GM21381 (cell line): ENCODE data around the gene AGFG1.

Source experiments
- ATAC-seq: cut with Tn5 transposase; IDR thresholded peaks from one replicate; pipeline ENCODE4 v1.9.1; 2021; ENCODE audit warnings: mild to moderate bottlenecking, moderate library complexity; ENCODE audit not compliant: unreplicated experiment

The AGFG1 gene

GRCh38 chr2:227460833-227461232 lies 11.1 kb upstream of the AGFG1 start:
- ATAC-seq: no peak

GRCh38 chr2:227461811-227462461 lies 10.0 kb upstream of the AGFG1 start:
- ATAC-seq: peak; percentile 2

- peak; percentile 57 for ATAC-seq
These were observed 9.4 kb upstream of the AGFG1 start for GRCh38 chr2:227462462-227462951.

GRCh38 chr2:227462972-227463931 lies 8.7 kb upstream of the AGFG1 start:
- peak; percentile 2 for ATAC-seq

DNA sequence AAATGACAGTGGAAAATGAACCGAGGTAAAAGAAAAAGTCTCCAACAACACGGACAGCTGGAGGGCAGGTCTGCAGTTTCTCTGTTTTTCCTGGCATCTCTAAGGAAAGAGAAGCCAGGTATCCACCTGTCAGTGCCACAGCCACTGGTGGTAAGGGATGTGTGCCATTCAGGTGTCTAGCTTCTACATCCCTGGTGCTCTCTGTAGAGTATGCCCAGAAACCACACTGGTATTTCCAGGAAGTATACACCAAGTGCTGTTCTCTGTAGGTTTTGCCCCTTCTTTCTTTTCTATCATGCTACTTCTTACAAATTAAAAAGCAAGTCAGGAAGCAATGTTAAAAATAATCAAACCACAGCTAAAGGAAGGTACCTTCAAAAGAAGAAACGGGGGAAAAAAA lies 7.6 kb upstream of the AGFG1 start:
- ATAC-seq: no peak

DNA sequence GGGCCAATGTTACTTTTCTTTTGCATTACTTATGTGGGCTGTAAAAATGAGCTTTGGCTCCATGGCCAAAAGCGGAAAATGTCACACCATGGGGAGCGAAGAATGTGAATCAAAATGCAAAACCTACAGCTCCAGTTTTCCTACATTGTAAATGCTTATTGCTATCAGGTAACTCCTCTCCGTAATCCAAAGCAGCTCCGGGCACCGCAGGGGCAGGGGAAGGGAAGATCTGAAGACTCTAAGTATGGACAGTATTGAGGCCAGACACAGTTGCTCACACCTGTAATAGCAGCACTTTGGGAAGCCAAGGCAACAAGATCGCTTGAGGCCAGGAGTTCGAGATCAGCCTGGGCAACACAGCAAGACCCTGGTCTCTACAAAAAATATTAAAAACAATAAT lies 7.1 kb upstream of the AGFG1 start:
- ATAC-seq: no peak

GRCh38 chr2:227466887-227467600 lies 4.9 kb upstream of the AGFG1 start:
- ATAC-seq: no peak

GRCh38 chr2:227471412-227471811 lies 544 bp upstream of the AGFG1 start:
- ATAC-seq: no peak

DNA sequence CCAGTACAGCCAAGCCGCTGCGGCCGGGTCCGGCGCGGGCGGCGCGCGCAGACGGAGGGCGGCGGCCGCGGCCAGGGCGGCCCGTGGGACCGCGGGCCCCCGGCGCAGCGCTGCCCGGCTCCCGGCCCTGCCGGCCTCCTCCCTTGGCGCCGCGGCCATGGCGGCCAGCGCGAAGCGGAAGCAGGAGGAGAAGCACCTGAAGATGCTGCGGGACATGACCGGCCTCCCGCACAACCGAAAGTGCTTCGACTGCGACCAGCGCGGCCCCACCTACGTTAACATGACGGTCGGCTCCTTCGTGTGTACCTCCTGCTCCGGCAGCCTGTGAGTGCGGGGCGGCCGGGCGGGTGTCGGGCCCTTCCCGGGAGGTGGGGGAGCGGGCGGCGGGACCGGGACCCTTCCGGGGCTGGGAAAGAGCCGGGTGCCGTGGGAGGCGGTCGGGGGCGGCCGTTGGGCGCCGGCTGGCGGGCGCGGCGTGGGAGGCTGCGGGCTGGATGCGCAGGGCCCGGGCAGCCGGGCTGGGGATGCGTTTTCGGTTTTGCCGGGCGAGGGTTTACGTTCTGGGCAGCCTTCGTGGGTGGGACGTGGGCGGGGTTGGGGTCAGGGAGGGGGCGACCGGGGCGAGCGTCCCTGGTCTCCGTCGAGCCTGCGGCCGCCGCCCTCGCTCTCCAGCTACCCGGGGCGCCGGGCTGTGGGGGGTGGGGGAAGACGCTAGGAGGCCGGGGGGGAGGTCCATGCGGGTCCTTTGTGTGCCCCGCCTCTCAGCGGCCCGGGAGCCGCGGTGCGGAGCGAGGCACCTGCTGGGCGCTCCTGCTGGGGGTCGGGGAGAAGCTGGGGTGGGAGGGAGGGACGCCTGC lies 537 bp downstream of the AGFG1 start:
- peak; percentile 70 for ATAC-seq

- ATAC-seq: no peak
These were observed 1.1 kb downstream of the AGFG1 start for GRCh38 chr2:227473122-227473461.

- ATAC-seq: no peak
These were observed 1.9 kb downstream of the AGFG1 start for GRCh38 chr2:227473806-227474205.

- ATAC-seq: no peak
These were observed 2.5 kb downstream of the AGFG1 start for GRCh38 chr2:227474410-227474809.

DNA sequence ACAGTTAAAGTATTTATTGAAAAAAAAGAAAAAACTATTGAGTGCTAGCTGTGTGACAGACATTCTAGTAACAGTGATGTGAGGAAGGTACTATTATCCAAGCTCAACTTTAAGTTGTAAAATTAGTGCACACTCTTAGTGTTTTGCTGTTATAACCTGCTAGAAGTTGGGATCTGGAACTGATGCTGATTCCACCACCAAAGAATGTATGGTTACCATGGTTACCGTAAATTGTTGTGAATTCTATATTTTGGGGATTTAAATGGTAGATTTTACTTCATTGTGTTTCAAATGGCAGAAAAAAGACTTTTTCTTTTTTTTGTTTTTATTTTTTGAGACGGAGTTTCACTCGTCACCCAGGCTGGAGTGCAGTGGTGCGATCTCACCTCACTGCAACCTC lies 5.3 kb downstream of the AGFG1 start:
- no peak for ATAC-seq

DNA sequence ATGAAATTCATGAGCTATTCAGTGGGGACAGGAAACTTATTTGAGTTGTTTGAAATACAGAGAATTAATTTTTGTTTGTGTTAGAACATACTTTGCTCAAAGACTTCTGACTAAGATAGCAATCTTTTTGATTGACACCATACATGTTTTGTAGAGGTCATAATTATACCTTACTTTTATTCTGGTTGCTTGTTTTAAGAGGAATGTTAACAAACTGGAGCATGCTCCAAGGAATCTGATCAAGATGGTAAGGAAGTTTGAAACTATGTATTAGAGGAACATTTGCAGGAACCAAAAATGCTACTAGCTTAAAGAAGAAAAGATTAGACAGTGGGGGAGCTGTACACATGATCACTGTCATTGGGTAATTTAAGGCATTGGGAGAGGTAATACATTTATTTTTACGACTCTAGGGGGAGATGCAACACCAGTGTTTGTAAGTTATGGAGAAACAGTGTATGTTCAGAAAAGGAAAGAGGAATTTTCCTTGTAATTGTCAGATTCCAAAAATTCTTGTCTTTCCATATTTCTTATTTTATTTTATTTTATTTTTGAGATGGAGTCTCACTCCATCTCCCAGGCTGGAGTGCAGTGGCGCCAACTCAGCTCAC lies 8.0 kb downstream of the AGFG1 start:
- ATAC-seq: no peak

DNA sequence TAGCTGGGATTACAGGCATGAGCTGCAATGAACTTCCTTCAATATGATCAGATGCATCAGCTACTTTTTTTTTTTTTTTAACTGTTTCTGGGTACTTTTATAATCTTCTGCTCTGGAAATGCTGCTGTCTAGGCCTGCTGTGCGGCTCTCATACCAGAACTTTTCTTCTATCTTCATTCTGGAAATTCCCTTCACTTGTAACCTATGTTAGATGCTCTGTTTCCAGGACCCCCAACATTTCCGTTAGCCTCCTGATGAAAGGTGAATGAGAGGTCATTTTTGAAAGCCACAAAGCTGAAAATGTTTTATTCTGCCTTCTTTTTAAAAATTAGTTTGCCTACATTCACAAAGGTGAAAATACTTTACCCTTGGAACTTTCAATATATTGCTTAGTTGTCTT lies 8.6 kb downstream of the AGFG1 start:
- ATAC-seq: no peak

DNA sequence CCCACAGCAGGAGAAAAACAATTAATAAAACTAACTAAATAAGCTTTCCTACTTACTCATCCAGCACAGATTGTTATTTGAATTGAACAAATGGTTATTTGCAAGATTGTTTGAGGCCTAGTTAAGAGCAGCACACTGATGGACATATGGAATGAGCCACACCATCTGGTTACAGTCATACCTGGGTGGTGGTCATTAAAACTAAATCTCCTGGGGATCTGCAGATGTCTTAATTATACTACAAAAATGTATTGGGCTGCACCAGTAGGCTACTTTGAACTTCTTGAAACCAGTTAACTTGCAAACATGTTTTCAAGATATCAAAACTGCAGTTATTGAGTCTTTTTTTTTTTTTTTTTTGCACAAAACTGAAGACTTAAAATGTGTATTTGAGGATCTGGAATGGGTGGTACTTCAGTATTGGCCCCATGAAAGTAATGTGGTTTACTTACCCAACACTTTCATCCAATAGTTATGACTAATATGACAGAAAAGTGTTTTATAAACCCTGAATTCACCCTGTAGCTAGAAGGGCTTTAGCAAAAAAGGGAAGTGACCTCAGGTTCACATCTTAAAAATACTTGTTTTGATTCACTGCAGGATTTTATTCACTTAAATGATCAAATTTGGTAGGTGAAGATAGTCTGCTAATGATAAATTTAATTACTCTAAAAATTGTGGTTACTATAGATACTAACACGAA lies 10.8 kb downstream of the AGFG1 start:
- peak; percentile 79 for ATAC-seq

DNA sequence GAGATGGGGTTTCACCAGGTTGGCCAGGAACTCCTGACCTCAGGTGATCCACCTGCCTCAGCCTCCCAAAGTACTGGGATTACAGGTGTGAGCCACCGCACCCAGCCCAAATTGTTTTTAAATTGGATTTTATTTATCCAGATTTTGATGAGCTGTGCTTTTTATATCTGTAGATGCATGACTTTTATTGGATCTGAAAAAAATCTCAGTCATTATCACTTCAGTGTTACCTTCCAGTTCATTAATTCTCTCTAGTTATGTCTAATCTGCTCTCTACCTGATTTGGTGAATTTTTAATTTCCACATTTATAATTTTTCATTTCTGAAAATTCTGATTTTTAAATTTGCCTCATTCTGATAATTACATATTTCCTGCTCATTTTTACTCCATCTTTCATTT lies 13.5 kb downstream of the AGFG1 start:
- no peak for ATAC-seq

DNA sequence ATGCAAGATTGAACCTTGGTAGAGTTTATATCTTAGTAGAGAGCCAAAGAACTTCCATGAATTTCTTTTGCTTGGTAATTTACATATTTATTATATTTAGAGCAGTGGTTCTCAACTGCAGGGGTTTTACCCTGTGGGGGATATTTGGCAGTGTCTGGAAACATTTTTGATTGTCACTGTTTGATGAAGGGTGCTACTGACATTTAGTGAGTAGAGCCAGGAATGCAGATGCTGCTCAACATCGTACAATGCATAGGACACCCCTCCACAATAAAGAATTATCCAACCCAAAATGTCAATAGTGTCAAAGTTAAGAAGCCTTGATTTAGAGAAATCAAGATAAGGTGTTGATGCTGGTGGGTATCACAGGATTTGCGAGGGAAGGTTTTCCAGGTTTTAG lies 14.7 kb downstream of the AGFG1 start:
- no peak for ATAC-seq

GRCh38 chr2:227488045-227488444 lies 16.1 kb downstream of the AGFG1 start:
- no peak for ATAC-seq

GRCh38 chr2:227491386-227491785 lies 19.4 kb downstream of the AGFG1 start:
- no peak for ATAC-seq
